Natural killer cell treated with Interleukin-12 subunit alpha and Interleukin-12 subunit beta and Interleukin-15 and Interleukin-18, amount 100 ng/mL, for 72 hours (primary cell): Measurements from ENCODE around the gene ZNF74. TPM values are rescaled to one million over a fixed set of nuclear protein-coding genes. Genes with fewer than 3 reads are reported as not detected.
A peak's percentile ranks its signal among the peaks of the same experiment; 100 is the strongest.
"Not testable (repeated sequence)": the region's sequence is repeated elsewhere in the genome, so short reads cannot be mapped to it uniquely, and the experiment has no call there.

Experiments used
- ATAC-seq, 2 donors: fragments of 150-1000 bp; cut with Tn5 transposase in 1 of 2; sonication (Bioruptor Pico), chemical (Tn5 transposase) in 1 of 2; 2 replicates each; pipeline ENCODE4 v1.10.0; 2021
- DNase-seq: peaks from one replicate; pipeline ENCODE4 v3.0.0; 2022; ENCODE audit warnings: low spot score
- H3K27ac Mint-ChIP-seq, 2 donors: 1 replicate in 1 of 2; 2 replicates in 1 of 2; pipeline ENCODE4 v1.8.0; 2022; ENCODE audit warnings: mixed read lengths in 2 of 2, mild to moderate bottlenecking in 1 of 2, moderate library complexity in 1 of 2
- H3K27me3 Mint-ChIP-seq, 2 donors: 1 replicate in 1 of 2; 2 replicates in 1 of 2; pipeline ENCODE4 v1.8.0; 2022; ENCODE audit warnings: mixed read lengths in 2 of 2
- H3K36me3 Mint-ChIP-seq: one replicate; pipeline ENCODE4 v1.8.0; 2022; ENCODE audit warnings: mixed read lengths
- H3K4me1 Mint-ChIP-seq, 2 donors: 1 replicate in 1 of 2; 2 replicates in 1 of 2; pipeline ENCODE4 v1.8.0; 2022; ENCODE audit warnings: low read depth in 2 of 2, mixed read lengths in 2 of 2, mild to moderate bottlenecking in 1 of 2
- H3K4me3 Mint-ChIP-seq: one replicate; pipeline ENCODE4 v1.8.0; 2022; ENCODE audit warnings: mixed read lengths
- H3K9me3 Mint-ChIP-seq: 2 replicates; pipeline ENCODE4 v1.8.0; 2022; ENCODE audit warnings: mixed read lengths
- total RNA-seq, 2 donors: library from RNA; stranded (reverse); gene quantifications; one replicate each; pipeline ENCODE4 v1.2.3, GENCODE V29; 2022

Gene ZNF74
- total RNA-seq, result 10 to 100 TPM in 1 of 2 donors, 1 to 10 TPM in 1; 3.7 to 11.9 TPM

DNA sequence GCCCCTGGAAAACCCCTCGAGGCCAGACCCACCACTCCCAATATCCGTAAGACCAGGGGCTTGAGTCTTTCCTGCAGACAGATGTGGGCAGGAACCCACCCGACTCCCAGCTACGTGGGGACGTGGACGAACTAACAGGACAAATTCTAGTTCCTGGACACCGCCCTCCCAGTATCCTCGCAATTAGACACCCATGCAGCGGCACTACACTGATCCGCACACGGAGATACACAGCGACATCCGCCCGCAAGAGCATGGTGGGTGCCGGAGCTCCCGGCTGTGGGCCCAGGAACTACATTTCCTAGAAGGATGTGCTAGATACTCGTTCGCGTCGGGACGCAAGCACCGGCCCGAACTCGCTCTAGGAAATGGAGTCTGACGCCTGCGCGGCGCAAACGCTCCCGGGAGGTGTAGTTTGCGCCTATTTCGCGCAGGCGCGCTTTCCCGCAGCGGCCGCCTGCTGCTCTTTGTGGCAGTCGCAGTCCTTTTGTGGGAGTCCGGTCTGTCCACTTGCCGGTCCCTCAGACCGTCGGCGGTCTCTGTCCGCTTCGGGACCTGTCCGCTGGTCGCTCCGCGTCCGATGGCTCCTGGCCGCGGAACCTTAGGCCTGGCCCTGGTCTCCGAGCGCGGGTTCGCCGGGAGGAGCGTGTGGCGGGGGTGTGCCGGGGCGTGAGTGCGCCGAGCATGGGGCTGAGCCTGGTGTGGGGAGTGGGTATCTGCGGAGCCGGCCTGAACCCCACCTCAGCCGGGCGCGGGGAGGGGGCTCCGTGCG lies at the start of gene ZNF74:
Gene ZNF74 (plus strand): TSS at position 447 of the 772 bp plus-strand sequence. CDS start 478 bp downstream, outside the sequence.
- no peaks in the 10 kb centered on the region for H3K9me3 Mint-ChIP-seq
- H3K27me3 Mint-ChIP-seq, result no peaks in the 10 kb centered on the region
- DNase-seq (peak; percentile 83), ATAC-seq (peak; percentile 93)
- peak within 1 kb of the TSS; percentile 84 for H3K4me3 Mint-ChIP-seq
- H3K36me3 Mint-ChIP-seq, result no peaks in the 10 kb centered on the region
- peak within 1 kb of the TSS; percentile 70 to 77 for H3K27ac Mint-ChIP-seq
- H3K4me1 Mint-ChIP-seq, result peaks cover 13 to 21% of the 10 kb centered on the region in 2 donors

DNA sequence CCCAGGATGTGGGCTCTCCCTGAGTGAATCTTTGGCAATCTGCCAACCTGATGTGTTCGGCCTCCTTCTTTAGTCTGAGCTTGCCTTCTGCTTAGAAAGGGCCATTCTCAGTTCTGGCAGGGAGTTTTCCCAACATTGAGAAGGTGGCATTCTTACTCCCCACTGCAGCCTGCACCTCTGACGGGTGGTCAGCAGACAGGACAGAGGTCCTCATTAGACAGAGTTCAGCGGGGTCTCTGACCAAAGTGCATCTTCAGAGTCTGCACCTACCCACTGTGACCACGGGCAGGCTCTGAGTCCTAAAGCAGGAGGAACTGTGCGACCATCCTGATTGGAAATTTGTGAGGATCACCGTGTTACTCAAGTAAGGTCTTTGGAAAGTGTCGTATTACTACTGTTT lies 47.4 kb upstream of the ZNF74 start:
- H3K27ac Mint-ChIP-seq, DNase-seq, H3K9me3 Mint-ChIP-seq, ATAC-seq, H3K4me1 Mint-ChIP-seq, H3K27me3 Mint-ChIP-seq, H3K36me3 Mint-ChIP-seq, H3K4me3 Mint-ChIP-seq: not testable (repeated sequence)

DNA sequence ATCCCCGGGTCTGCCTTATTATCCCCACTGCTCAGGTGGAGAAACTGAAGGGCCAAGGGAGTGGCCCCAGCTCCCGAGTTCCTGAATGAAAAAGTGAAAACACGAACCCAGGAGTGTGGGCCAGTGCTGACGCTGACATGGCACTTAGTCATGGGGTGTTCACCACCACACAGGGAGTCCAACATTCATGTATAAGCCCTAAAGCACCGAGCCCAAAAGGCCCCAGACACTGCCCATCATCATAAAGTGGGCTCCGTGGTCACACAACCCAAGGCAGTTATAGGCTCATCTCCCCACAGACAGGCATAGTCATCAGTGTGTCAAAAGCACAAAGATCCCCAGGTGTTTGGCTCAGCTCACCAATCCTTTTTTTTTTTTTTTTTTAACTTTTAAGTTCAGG lies 41.4 kb upstream of the ZNF74 start:
- not testable (repeated sequence) for H3K4me3 Mint-ChIP-seq, ATAC-seq, H3K4me1 Mint-ChIP-seq, H3K36me3 Mint-ChIP-seq, H3K27ac Mint-ChIP-seq, H3K27me3 Mint-ChIP-seq, DNase-seq, H3K9me3 Mint-ChIP-seq

DNA sequence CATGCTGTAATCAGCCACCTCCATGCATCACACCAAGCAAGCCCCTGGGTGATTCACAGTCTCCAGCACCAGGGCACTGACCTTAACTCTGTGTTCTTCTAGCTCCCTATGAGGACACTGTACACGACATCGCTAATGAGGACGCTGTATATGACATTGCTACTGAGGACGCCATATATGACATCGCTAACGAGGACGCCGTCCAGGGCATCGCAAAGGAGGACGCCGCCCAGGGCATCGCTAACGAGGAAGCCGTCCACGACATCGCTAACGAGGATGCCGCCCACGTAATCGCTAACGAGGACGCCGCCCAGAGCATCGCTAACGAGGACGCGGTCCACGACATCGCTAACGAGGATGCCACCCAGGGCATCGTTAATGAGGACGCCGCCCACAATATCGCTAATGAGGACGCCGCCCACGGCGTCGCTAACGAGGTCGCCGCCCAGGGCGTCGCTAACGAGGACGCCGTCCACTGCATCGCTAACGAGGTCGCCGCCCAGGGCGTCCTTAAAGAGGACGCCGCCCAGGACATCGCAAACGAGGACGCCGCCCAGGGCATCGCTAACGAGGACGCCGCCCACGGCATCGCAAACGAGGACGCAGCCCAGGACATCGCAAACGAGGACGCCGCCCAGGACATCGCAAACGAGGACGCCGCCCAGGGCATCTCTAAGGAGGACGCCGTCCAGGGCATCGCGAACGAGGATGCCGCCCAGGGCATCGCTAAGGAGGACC lies 39.5 kb upstream of the ZNF74 start:
- ATAC-seq (no peak), DNase-seq (no peak)
- Mint-ChIP-seq H3K4me3 (no peak overlapping the region), H3K9me3 (no peaks in the 10 kb centered on the region), H3K27ac (no peak overlapping the region), H3K4me1 (no peaks in the 10 kb centered on the region), H3K36me3 (no peaks in the 10 kb centered on the region), H3K27me3 (no peaks in the 10 kb centered on the region)

DNA sequence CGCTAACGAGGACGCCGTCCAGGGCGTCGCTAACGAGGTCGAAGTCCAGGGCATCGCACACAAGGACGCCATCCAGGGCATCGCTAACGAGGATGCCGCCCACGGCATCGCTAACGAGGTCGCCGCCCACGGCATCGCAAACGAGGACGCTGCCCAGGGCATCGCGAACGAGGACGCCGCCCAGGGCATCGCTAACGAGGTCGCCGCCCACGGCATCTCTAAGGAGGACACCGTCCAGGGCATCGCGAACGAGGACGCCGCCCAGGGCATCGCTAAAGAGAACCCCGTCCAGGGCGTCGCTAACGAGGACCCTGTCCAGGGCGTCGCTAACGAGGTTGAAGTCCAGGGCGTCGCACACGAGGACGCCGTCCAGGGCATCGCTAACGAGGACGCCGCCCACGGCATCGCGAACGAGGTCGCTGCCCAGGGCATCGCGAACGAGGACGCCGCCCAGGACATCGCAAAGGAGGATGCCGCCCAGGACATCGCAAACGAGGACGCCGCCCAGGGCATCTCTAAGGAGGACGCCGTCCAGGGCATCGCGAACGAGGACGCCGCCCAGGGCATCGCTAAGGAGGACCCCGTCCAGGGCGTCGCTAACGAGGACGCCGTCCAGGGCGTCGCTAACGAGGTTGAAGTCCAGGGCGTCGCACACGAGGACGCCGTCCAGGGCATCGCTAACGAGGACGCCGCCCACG lies 37.9 kb upstream of the ZNF74 start:
- H3K4me3 Mint-ChIP-seq, H3K27me3 Mint-ChIP-seq, H3K4me1 Mint-ChIP-seq, ATAC-seq, DNase-seq, H3K9me3 Mint-ChIP-seq, H3K36me3 Mint-ChIP-seq, H3K27ac Mint-ChIP-seq: not testable (repeated sequence)

DNA sequence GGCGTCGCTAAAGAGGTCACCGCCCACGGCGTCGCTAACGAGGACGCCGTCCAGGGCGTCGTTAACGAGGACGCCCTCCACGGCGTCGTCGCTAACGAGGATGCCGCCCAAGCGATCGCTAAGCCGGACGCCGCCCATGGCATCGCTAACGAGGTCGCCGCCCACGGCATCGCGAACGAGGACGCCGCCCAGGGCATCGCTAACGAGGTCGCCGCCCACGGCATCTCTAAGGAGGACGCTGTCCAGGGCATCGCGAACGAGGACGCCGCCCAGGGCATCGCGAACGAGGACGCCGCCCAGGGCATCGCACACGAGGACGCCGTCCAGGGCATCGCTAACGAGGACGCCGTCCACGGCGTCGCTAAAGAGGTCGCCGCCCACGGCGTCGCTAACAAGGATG lies 37.0 kb upstream of the ZNF74 start:
- H3K27ac Mint-ChIP-seq, H3K36me3 Mint-ChIP-seq, ATAC-seq, DNase-seq, H3K4me3 Mint-ChIP-seq, H3K27me3 Mint-ChIP-seq, H3K9me3 Mint-ChIP-seq, H3K4me1 Mint-ChIP-seq: not testable (repeated sequence)

DNA sequence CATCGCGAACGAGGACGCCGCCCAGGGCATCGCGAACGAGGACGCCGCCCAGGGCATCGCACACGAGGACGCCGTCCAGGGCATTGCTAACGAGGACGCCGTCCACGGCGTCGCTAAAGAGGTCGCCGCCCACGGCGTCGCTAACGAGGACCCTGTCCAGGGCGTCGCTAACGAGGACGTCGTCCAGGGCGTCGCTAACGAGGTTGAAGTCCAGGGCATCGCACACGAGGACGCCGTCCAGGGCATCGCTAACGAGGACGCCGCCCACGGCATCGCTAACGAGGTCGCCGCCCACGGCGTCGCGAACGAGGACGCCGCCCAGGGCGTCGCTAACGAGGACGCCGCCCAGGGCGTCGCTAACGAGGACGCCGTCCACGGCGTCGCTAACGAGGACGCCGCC lies 36.0 kb upstream of the ZNF74 start:
- DNase-seq, H3K4me1 Mint-ChIP-seq, H3K36me3 Mint-ChIP-seq, H3K27ac Mint-ChIP-seq, ATAC-seq, H3K27me3 Mint-ChIP-seq, H3K4me3 Mint-ChIP-seq, H3K9me3 Mint-ChIP-seq: not testable (repeated sequence)

DNA sequence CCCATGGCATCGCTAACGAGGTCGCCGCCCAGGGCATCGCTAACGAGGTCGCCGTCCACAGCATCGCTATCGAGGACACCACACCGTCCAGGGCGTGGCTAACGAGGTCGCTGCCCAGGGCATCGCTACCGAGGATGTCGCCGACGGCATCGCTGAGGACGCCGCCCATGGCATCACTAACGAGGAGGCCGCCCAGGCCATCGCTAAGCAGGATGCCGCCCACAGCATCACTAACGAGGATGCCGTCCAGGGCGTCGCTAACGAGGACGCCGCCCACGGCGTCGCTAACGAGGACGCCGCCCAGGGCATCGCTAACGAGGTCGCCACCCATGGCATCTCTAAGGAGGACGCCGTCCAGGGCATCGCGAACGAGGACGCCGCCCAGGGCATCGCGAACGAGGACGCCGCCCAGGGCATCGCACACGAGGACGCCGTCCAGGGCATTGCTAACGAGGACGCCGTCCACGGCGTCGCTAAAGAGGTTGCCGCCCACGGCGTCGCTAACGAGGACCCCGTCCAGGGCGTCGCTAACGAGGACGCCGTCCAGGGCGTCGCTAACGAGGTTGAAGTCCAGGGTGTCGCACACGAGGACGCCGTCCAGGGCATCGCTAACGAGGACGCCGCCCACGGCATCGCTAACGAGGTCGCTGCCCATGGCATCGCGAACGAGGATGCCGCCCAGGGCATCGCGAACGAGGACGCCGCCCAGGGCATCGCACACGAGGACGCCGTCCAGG lies 35.3 kb upstream of the ZNF74 start:
- ATAC-seq, H3K27ac Mint-ChIP-seq, H3K9me3 Mint-ChIP-seq, H3K36me3 Mint-ChIP-seq, H3K4me3 Mint-ChIP-seq, H3K4me1 Mint-ChIP-seq, H3K27me3 Mint-ChIP-seq, DNase-seq: not testable (repeated sequence)

DNA sequence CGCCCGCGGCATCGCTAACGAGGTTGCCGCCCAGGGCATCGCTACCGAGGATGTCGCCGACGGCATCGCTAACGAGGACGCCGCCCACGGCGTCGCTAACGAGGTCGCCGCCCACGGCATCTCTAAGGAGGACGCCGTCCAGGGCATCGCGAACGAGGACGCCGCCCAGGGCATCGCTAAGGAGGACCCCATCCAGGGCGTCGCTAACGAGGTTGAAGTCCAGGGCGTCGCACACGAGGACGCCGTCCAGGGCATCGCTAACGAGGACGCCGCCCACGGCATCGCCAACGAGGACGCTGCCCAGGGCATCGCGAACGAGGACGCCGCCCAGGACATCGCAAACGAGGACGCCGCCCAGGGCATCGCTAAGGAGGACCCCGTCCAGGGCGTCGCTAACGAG lies 33.7 kb upstream of the ZNF74 start:
- not testable (repeated sequence) for H3K36me3 Mint-ChIP-seq

DNA sequence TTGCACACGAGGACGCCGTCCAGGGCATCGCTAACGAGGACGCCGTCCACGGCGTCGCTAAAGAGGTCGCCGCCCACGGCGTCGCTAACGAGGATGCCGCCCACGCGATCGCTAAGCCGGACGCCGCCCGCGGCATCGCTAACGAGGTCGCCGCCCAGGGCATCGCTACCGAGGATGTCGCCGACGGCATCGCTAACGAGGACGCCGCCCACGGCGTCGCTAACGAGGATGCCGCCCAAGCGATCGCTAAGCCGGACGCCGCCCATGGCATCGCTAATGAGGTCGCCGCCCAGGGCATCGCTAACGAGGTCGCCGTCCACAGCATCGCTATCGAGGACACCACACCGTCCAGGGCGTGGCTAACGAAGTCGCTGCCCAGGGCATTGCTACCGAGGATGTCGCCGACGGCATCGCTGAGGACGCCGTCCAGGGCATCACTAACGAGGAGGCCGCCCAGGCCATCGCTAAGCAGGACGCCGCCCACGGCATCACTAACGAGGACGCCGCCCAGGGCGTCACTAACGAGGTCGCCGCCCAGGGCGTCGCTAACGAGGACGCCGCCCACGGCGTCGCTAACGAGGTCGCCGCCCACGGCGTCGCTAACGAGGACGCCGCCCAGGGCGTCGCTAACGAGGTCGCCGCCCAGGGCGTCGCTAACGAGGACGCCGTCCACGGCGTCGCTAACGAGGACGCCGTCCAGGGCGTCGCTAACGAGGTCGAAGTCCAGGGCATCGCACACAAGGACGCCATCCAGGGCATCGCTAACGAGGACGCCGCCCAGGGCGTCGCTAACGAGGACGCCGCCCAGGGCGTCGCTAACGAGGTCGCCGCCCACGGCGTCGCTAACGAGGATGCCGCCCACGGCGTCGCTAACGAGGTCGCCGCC lies 32.8 kb upstream of the ZNF74 start:
- not testable (repeated sequence) for H3K4me3 Mint-ChIP-seq, DNase-seq, H3K4me1 Mint-ChIP-seq, ATAC-seq, H3K27me3 Mint-ChIP-seq, H3K36me3 Mint-ChIP-seq, H3K27ac Mint-ChIP-seq, H3K9me3 Mint-ChIP-seq

More for the DNA sequence above, 33.7 kb upstream of the ZNF74 start:
- H3K4me3 Mint-ChIP-seq, H3K27me3 Mint-ChIP-seq, H3K9me3 Mint-ChIP-seq, ATAC-seq, H3K27ac Mint-ChIP-seq, DNase-seq, H3K4me1 Mint-ChIP-seq: not testable (repeated sequence)

DNA sequence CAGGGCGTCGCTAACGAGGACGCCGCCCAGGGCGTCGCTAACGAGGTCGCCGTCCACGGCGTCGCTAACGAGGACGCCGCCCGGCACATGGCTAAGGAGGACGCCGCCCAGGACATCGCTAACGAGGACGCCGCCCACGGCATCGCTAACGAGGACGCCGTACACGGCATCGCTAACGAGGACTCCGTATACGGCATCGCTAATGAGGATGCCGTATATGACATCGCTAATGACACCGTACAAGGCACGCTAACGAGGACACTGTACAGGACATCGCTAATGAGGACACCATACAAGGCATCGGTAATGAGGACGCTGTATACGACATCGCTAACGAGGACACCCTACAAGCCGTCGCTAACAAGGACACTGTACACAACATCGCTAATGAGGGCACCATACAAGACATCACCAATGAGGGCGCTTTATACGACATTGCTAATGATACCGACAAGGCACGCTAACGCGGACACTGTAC lies 32.2 kb upstream of the ZNF74 start:
- H3K4me1 Mint-ChIP-seq, H3K9me3 Mint-ChIP-seq, H3K36me3 Mint-ChIP-seq, ATAC-seq, H3K4me3 Mint-ChIP-seq, H3K27me3 Mint-ChIP-seq, H3K27ac Mint-ChIP-seq, DNase-seq: not testable (repeated sequence)

DNA sequence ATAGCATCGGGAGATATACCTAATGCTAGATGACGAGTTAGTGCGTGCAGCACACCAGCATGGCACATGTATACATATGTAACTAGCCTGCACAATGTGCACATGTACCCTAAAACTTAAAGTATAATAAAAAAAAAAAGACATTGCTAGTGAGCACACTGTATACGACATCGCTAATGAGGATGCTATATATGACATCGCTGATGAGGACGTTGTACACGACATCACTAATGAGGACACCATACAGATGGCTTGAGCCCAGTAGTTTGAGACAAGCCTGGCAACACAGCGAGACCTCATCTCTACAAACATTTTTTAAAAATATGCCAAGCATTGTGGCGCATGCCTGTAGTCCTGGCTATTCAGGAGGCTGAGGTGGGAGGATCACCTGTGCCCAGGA lies 31.5 kb upstream of the ZNF74 start:
- not testable (repeated sequence) for ATAC-seq, H3K27me3 Mint-ChIP-seq, H3K4me3 Mint-ChIP-seq, H3K27ac Mint-ChIP-seq, H3K36me3 Mint-ChIP-seq, H3K4me1 Mint-ChIP-seq, DNase-seq, H3K9me3 Mint-ChIP-seq
